GM12878 (cell line): ENCODE results near the gene GPR21. TPM values are rescaled to one million over a fixed set of nuclear protein-coding genes. Genes with fewer than 3 reads are reported as not detected.

ENCODE experiments used
- ATAC-seq: fragments of 200-7000 bp; cut with Tn5 transposase; 3 replicates; pipeline ENCODE4 v1.9.1; 2020; ENCODE audit warnings: mild to moderate bottlenecking, moderate library complexity
- BruUV-seq: library from RNA; stranded (reverse); fragments of 400-500 nt; replicated peaks from 2 replicates; lab custom pipeline; 2021; lab: Mats Ljungman, UMichigan
- CTCF ChIA-PET: fragments of 300-600 bp; sonication (Branson Sonifier 250); formaldehyde crosslinking; extraction: SDS; loops from one replicate; lab custom pipeline; 2021; ENCODE audit warnings: inconsistent platforms; lab: Yijun Ruan, JAX
- POLR2A ChIA-PET: fragments of 350-600 bp; formaldehyde crosslinking; extraction: SDS; loops from one replicate; lab custom pipeline; 2021; ENCODE audit warnings: inconsistent platforms; lab: Charles Lee
- RAD21 ChIA-PET: fragments of 300-600 bp; sonication (Branson Sonifier 250); formaldehyde crosslinking; loops from one replicate; lab custom pipeline; 2023; ENCODE audit warnings: antibody characterized with exemption; ENCODE audit not compliant: unreplicated experiment; lab: Charles Lee
- SMC1A ChIA-PET: fragments of 300-600 bp; sonication (Branson Sonifier 250); formaldehyde crosslinking; loops from one replicate; lab custom pipeline; 2023; ENCODE audit not compliant: unreplicated experiment, uncharacterized antibody; lab: Charles Lee
- DNase-seq: peaks from one replicate; pipeline ENCODE4 v3.0.0-alpha.2; 2011; ENCODE audit warnings: low read depth, low spot score
- FAIRE-seq: peaks from 3 replicates; lab custom pipeline; 2011; peaks lifted over from hg19 to GRCh38; lab: Jason Lieb, UNC
- H2AFZ ChIP-seq: 2 replicates; pipeline ENCODE4 v1.6.0; 2011; ENCODE audit warnings: low read depth, low read length, control low read depth; ENCODE audit not compliant: control insufficient read depth
- H3K27ac ChIP-seq: 2 replicates; pipeline ENCODE4 v1.5.1; 2011; ENCODE audit warnings: control low read depth; ENCODE audit not compliant: control insufficient read depth, insufficient read depth
- H3K27me3 ChIP-seq, 2 experiments: replicated peaks in 1 of 2; 2 replicates each; pipeline versions ENCODE4 v1.6.0 to v1.6.1; 2011; ENCODE audit warnings: low read length in 1 of 2; ENCODE audit not compliant: control insufficient read depth in 2 of 2, insufficient read depth in 2 of 2
- H3K36me3 ChIP-seq, 2 experiments: 2 replicates each; pipeline ENCODE4 v1.5.1; 2011; ENCODE audit warnings: low read length in 1 of 2; ENCODE audit not compliant: control insufficient read depth in 2 of 2, insufficient read depth in 2 of 2
- H3K4me1 ChIP-seq: 2 replicates; pipeline ENCODE4 v1.6.1; 2011; ENCODE audit warnings: mild to moderate bottlenecking, low read length, moderate library complexity, mixed read lengths; ENCODE audit not compliant: control insufficient read depth, insufficient read depth
- H3K4me2 ChIP-seq: 2 replicates; pipeline ENCODE4 v1.6.0; 2011; ENCODE audit warnings: control low read depth; ENCODE audit not compliant: control insufficient read depth, insufficient read depth
- H3K4me3 ChIP-seq: fragments of 200-600 bp; sonication (generic); 2 replicates; pipeline ENCODE4 v1.5.1; 2016
- H3K79me2 ChIP-seq: 2 replicates; pipeline ENCODE4 v1.6.0; 2011; ENCODE audit warnings: low read length; ENCODE audit not compliant: control insufficient read depth, insufficient read depth
- H3K9ac ChIP-seq: 2 replicates; pipeline ENCODE4 v1.8.0; 2011; ENCODE audit warnings: low read length, control low read depth, mixed read lengths; ENCODE audit not compliant: control insufficient read depth, insufficient read depth
- H3K9me3 ChIP-seq: replicated peaks from 3 replicates; pipeline ENCODE4 v1.5.1; 2011; ENCODE audit warnings: mild to moderate bottlenecking, low read length; ENCODE audit not compliant: control insufficient read depth, insufficient read depth
- H4K20me1 ChIP-seq: 2 replicates; pipeline ENCODE4 v1.6.0; 2011; ENCODE audit not compliant: control insufficient read depth, insufficient read depth
- ATF2 ChIP-seq: IDR thresholded peaks from 2 replicates; pipeline ENCODE4 v1.6.1; 2012; ENCODE audit warnings: low read length, inconsistent platforms
- JUNB ChIP-seq: IDR thresholded peaks from 2 replicates; pipeline ENCODE4 v1.6.1; 2016; ENCODE audit warnings: antibody characterized with exemption, mild to moderate bottlenecking
- RAD21 ChIP-seq: IDR thresholded peaks from 2 replicates; pipeline ENCODE4 v1.6.1; 2011; ENCODE audit warnings: mild to moderate bottlenecking, low read depth, low read length, moderate library complexity; ENCODE audit not compliant: insufficient read depth
- RUNX3 ChIP-seq: IDR thresholded peaks from 2 replicates; pipeline ENCODE4 v1.6.1; 2012; ENCODE audit warnings: low read length, inconsistent platforms
- SMC3 ChIP-seq: IDR thresholded peaks from 2 replicates; pipeline ENCODE4 v1.6.1; 2011; ENCODE audit warnings: low read length, improper control_type of control experiment, borderline replicate concordance
- STAT1 ChIP-seq: fragments of 450-650 bp; conservative IDR thresholded peaks from 2 replicates; pipeline ENCODE4 v1.6.1; 2014; ENCODE audit warnings: antibody characterized with exemption, mild to moderate bottlenecking
- ZNF384 ChIP-seq: IDR thresholded peaks from 2 replicates; pipeline ENCODE4 v1.6.1; 2012; ENCODE audit warnings: low read depth, mild to moderate bottlenecking, low read length, improper control_type of control experiment, borderline replicate concordance
- WGBS: methylation state at CpG from one replicate; pipeline ENCODE4 v1.1.6; 2016; ENCODE audit warnings: low lambda C conversion rate; ENCODE audit not compliant: insufficient replicate concordance, insufficient coverage; ENCODE audit errors: missing lambda C conversion rate; 5-methylcytosine and 5-hydroxymethylcytosine counted together
- in situ Hi-C: fragments of 300-500 bp; cut with MboI; formaldehyde crosslinking; loops from 9 replicates; pipeline ENCODE4 v1.14.3; 2018; ENCODE audit warnings: mixed read lengths
- intact Hi-C: fragments of 100-400 bp; cut with micrococcal nuclease; formaldehyde crosslinking; loops from one replicate; pipeline ENCODE4 v1.14.2; 2022; ENCODE audit not compliant: unreplicated experiment
- polyA plus RNA-seq, 11 experiments: library from polyadenylated mRNA; depleted of rRNA in 4 of 11; unstranded in 6 of 11; stranded (reverse) in 5 of 11; fragments of >200 nt; fragmentation: Nextera tagmentation in 4 of 11; fragmentation: Illumina TruSeq in 1 of 11; extraction: Ambion mirVana in 4 of 11; extraction: Trizol in 1 of 11; gene quantifications; 1 replicate in 1 of 11; 2 replicates in 10 of 11; pipeline versions ENCODE4 v1.2.1 to v1.2.3, GENCODE V29; 2011 to 2016; ENCODE audit warnings: inconsistent platforms in 2 of 11, missing spikeins in 2 of 11, low read depth in 1 of 11
- total RNA-seq, 4 experiments: library from RNA; depleted of rRNA in 3 of 4; stranded (reverse); fragments of >200 nt in 3 of 4; fragmentation: Illumina TruSeq in 1 of 4; extraction: Trizol in 1 of 4; gene quantifications; 2 replicates each; pipeline versions ENCODE4 v1.2.1 to v1.2.3, GENCODE V29; 2013 to 2021
- TF ChIP-seq, protein P1 (sequence below), 3 experiments: IDR thresholded peaks in 2 of 3; conservative IDR thresholded peaks in 1 of 3; 2 replicates each; pipeline ENCODE4 v1.5.1; 2011; ENCODE audit warnings: low read depth in 3 of 3, low read length in 3 of 3, mild to moderate bottlenecking in 3 of 3, control low read depth in 2 of 3, moderate library complexity in 2 of 3, inconsistent platforms in 1 of 3, mixed read lengths in 1 of 3; ENCODE audit not compliant: control insufficient read depth in 2 of 3, insufficient read depth in 1 of 3; ENCODE audit errors: extremely low read depth in 1 of 3

GPR21 gene
- total and polyA plus RNA-seq, 10 of the 15 experiments (the other 5 are each of a cell fraction or from before 2014, with no cell fraction given), result 0.09 to 1.9 (median 0.57) TPM; not detected in 4

DNA sequence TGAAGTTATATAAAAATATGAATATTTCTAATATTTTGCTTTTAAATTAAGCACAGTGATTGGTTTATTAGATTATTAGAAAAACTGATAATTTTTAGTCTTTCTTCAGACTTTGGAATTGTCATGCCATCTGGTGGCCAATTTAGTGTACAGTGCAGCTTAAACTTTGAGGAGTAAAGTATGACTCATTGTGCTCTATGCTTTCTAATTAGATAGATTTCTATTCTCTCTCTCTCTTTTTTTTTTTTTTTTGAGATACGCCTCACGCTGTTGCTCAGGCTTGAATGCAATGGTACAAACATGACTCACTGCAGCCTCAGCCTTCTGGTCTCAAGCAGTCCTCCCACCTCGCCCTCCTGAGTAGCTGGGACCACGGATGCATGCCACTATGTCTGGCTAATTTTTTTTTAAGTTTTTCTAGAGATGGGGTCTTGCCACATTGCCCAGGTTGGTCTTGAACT, 42.1 kb upstream of the GPR21 start:
- H3K79me2 ChIP-seq, result no peaks in the 10 kb centered on the region
- no peak overlapping the region for H3K9ac ChIP-seq
- ChIA-PET CTCF (interaction anchor here (0.6 to 2.2 kb wide), 42 partner anchors 9 to 527 kb away, joined by 3 to 17 read pairs (median 6); partner anchors contain the start of genes PDCL, RABGAP1, ZBTB26 and ZBTB6), RAD21 (interaction anchor here (0.5 to 2.6 kb wide), 28 partner anchors 9 to 641 kb away, joined by 3 to 22 read pairs (median 4); partner anchors contain the start of genes PDCL, RABGAP1, RC3H2 and ZBTB26), SMC1A (interaction anchor here (0.6 to 2.6 kb wide), 27 partner anchors 17 to 526 kb away, joined by 3 to 18 read pairs (median 4); partner anchors contain the start of genes PDCL, RABGAP1, RC3H2 and ZBTB6), POLR2A (interaction anchor here (0.7 to 1.6 kb wide), 5 partner anchors 49 to 109 kb away, joined by 3 to 7 read pairs (median 4); partner anchors contain the start of gene ZBTB6)
- no peak overlapping the region for H3K4me3 ChIP-seq
- DNase-seq, result peak; percentile 23
- 0 out of 2 replicates have a peak, but pooled peaks have one; percentile 24 for TF ChIP-seq ATF2
- TF ChIP-seq RAD21, result peak; percentile 76
- peak; percentile 76 for TF ChIP-seq ZNF384
- no peak for TF ChIP-seq RUNX3
- peak; percentile 74; the same call in 1 of the 2 replicates for TF ChIP-seq SMC3
- TF ChIP-seq STAT1, result no peak
- peak; percentile 32 for TF ChIP-seq JUNB
- TF ChIP-seq, protein P1, sequence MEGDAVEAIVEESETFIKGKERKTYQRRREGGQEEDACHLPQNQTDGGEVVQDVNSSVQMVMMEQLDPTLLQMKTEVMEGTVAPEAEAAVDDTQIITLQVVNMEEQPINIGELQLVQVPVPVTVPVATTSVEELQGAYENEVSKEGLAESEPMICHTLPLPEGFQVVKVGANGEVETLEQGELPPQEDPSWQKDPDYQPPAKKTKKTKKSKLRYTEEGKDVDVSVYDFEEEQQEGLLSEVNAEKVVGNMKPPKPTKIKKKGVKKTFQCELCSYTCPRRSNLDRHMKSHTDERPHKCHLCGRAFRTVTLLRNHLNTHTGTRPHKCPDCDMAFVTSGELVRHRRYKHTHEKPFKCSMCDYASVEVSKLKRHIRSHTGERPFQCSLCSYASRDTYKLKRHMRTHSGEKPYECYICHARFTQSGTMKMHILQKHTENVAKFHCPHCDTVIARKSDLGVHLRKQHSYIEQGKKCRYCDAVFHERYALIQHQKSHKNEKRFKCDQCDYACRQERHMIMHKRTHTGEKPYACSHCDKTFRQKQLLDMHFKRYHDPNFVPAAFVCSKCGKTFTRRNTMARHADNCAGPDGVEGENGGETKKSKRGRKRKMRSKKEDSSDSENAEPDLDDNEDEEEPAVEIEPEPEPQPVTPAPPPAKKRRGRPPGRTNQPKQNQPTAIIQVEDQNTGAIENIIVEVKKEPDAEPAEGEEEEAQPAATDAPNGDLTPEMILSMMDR (IDR thresholded peaks at IDR 0.05 in 2 of 3, conservative IDR thresholded peaks at IDR 0.05 in 1 of 3; ENCODE audit: control insufficient read depth in 2 of 3, extremely low read depth in 1 of 3, insufficient read depth in 1 of 3, low read depth in 3 of 3, low read length in 3 of 3), result peak; percentile 57 to 64 (median 60)
- H3K4me1 ChIP-seq, result no peaks in the 10 kb centered on the region
- peak; percentile 66 for FAIRE-seq
- in situ Hi-C loops, result no loop called here
- ATAC-seq, result peak; percentile 84
- H3K9me3 ChIP-seq, result no peaks in the 10 kb centered on the region
- H3K4me2 ChIP-seq, result no peak overlapping the region
- H2AFZ ChIP-seq, result no peak overlapping the region
- intact Hi-C loops, result loop anchor here (2.0 to 10.0 kb wide), 4 partner anchors 79 to 527 kb away; partner anchors contain the start of genes CRB2 and ZBTB6
- H3K36me3 ChIP-seq, result peaks cover 0 to 17% of the 10 kb centered on the region in 2 experiments; a peak in 2 of 4 replicates
- WGBS, result 100% methylated on average over 2 of the region's 4 CpGs
- no peaks in the 10 kb centered on the region for H4K20me1 ChIP-seq
- no peak overlapping the region for H3K27ac ChIP-seq
- BruUV-seq, result no TSS peak
- no peaks in the 10 kb centered on the region for H3K27me3 ChIP-seq
